Fibroblast of villous mesenchyme (primary cell): ENCODE data around the gene CFAP54. TPM values are rescaled to one million over a fixed set of nuclear protein-coding genes. Genes with fewer than 3 reads are reported as not detected.

Experiments
- DNase-seq: peaks from one replicate; pipeline ENCODE4 v3.0.0-alpha.2; 2010; ENCODE audit warnings: low read depth
- H3K4me3 ChIP-seq: 2 replicates; pipeline ENCODE4 v1.5.1; 2011; ENCODE audit warnings: low read depth, mild to moderate bottlenecking, low read length
- total RNA-seq: library from RNA; depleted of rRNA; stranded (reverse); fragments of >200 nt; gene quantifications from 2 replicates; pipeline ENCODE4 v1.2.3, GENCODE V29; 2012
- TF ChIP-seq, protein P1 (sequence below): IDR thresholded peaks from 2 replicates; pipeline ENCODE4 v1.5.1; 2012; ENCODE audit warnings: low read depth, mild to moderate bottlenecking, low read length; ENCODE audit not compliant: insufficient read depth

CFAP54 gene
- total RNA-seq, 1 donor, result 0.86 TPM

DNA sequence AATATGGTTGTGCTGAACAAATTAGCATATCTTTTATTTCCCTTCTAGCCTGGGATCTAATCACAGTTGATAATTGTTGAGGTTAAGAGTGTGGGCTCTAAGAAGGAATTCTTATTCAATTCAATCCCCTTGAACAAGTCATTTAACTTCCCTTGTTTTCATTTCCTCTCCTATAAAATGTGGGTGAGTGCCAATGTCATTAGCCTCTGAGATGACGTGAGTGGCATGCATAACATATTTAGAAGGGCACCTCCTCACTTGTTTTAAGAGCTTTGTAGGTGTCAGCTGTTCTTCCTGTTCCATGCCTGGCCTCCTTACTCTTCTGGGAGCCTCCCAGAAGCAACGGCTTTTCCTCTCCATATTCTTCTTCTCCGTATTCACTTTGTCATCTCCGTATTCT, 262.2 kb downstream of the CFAP54 start:
- H3K4me3 ChIP-seq, result no peak overlapping the region
- no peak for DNase-seq
- TF ChIP-seq, protein P1, sequence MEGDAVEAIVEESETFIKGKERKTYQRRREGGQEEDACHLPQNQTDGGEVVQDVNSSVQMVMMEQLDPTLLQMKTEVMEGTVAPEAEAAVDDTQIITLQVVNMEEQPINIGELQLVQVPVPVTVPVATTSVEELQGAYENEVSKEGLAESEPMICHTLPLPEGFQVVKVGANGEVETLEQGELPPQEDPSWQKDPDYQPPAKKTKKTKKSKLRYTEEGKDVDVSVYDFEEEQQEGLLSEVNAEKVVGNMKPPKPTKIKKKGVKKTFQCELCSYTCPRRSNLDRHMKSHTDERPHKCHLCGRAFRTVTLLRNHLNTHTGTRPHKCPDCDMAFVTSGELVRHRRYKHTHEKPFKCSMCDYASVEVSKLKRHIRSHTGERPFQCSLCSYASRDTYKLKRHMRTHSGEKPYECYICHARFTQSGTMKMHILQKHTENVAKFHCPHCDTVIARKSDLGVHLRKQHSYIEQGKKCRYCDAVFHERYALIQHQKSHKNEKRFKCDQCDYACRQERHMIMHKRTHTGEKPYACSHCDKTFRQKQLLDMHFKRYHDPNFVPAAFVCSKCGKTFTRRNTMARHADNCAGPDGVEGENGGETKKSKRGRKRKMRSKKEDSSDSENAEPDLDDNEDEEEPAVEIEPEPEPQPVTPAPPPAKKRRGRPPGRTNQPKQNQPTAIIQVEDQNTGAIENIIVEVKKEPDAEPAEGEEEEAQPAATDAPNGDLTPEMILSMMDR, result no peak

DNA sequence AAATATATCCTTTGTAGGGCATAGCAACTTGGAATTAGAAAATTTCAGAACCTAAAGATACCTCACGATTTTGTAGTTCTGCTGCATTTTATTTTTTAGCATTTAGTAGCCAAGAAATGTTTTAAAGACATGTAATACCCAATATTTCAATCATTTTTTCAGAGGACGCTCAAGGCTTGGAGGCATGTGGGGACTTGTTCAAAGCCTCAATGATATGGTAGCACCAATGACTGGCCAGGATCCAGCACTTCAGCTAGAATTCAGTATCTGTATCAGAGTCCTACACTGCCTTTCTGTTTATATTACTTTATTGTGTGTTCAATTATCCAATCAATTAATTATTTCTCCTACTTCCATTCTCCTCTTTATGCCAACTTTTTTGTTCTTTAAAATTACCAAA, 262.8 kb downstream of the CFAP54 start:
- TF ChIP-seq, protein P1, result no peak
- DNase-seq, result no peak

GRCh38 chr12:96766232-96766631, 276.9 kb downstream of the CFAP54 start:
- H3K4me3 ChIP-seq, result no peak overlapping the region
- DNase-seq, result no peak
- TF ChIP-seq, protein P1, result peak; percentile 20

More for the DNA sequence above, 262.8 kb downstream of the CFAP54 start:
- no peak overlapping the region for H3K4me3 ChIP-seq

GRCh38 chr12:96769400-96769799, 280.0 kb downstream of the CFAP54 start:
- no peak for DNase-seq
- TF ChIP-seq, protein P1, result no peak
- no peak overlapping the region for H3K4me3 ChIP-seq

DNA sequence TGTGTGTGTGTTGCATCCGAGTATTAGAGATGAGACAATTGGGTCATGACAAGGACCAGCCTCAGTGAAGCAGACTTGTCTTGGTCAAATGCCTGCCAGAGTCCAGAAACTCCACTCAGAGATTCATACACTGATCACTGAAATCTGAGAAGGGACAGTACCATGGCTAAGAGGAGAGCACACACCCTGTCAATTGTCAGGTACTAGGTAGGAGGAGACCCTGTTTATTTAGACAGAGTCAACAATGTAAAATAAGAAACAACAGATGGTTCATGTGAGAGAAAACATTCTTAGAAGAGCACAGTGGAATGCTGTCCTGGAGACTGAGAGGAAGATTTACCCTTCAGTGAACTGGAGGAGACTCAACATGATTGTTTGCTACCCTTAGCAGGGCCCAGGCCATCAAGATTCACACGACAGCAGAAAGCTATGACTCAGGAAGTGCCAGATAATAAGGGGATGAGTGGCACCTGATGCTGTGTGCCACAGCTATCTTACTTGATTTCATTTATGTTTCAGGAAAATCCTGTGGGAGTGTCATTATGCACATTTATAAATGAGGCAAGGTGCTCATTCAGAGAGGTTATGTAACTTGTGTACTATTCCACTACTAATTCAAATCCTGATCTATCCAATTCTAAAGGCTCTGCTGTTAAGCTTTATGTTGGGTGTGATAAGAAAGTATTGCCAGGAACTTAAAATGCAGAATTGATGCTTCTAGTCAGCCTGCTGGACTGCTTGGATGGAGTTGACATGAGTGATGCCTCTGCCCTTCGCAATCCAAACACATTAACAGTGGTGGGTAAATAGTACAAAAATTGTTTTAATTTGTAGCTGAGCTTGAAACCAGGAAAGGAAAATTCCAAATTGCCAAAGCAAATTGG, 281.1 kb downstream of the CFAP54 start:
- DNase-seq, result no peak
- TF ChIP-seq, protein P1, result no peak
- no peak overlapping the region for H3K4me3 ChIP-seq

- TF ChIP-seq, protein P1, result no peak
- no peak overlapping the region for H3K4me3 ChIP-seq
- no peak for DNase-seq
These were observed 283.7 kb downstream of the CFAP54 start for GRCh38 chr12:96773031-96773430.
